ENCODE data around the gene RBPJ.

Gene RBPJ

GRCh38 chr4:26369581-26369980 is 48.8 kb downstream of the RBPJ start:
- no peak for TF ChIP-seq CTCF (IDR thresholded peaks at IDR 0.05)

GRCh38 chr4:26372076-26372475 is 51.3 kb downstream of the RBPJ start:
- TF ChIP-seq CTCF (IDR thresholded peaks at IDR 0.05): no peak

GRCh38 chr4:26372525-26373172 is 51.8 kb downstream of the RBPJ start:
- no peak for TF ChIP-seq CTCF (IDR thresholded peaks at IDR 0.05)

- no peak for TF ChIP-seq CTCF (IDR thresholded peaks at IDR 0.05)
Measured at GRCh38 chr4:26375551-26375950, 54.7 kb downstream of the RBPJ start.

- no peak for TF ChIP-seq CTCF (IDR thresholded peaks at IDR 0.05)
Measured at GRCh38 chr4:26377328-26378311, 56.8 kb downstream of the RBPJ start.

- TF ChIP-seq CTCF (IDR thresholded peaks at IDR 0.05): no peak
Measured at GRCh38 chr4:26379837-26380236, 59.0 kb downstream of the RBPJ start.

GRCh38 chr4:26380740-26381139 is 59.9 kb downstream of the RBPJ start:
- TF ChIP-seq CTCF (IDR thresholded peaks at IDR 0.05): no peak
